Superior temporal gyrus (tissue), 1 donor: ENCODE data around the gene KIF19.
A peak's percentile ranks its signal among the peaks of the same experiment; 100 is the strongest.

Experiments
- DNase-seq: peaks from one replicate; pipeline ENCODE4 v3.0.0-alpha.2; 2016; ENCODE audit errors: extremely low spot score

Gene KIF19

GRCh38 chr17:74339537-74340195, 13.6 kb downstream of the KIF19 start:
- DNase-seq: no peak

GRCh38 chr17:74340470-74341023, 14.5 kb downstream of the KIF19 start:
- peak; percentile 70 for DNase-seq

DNA sequence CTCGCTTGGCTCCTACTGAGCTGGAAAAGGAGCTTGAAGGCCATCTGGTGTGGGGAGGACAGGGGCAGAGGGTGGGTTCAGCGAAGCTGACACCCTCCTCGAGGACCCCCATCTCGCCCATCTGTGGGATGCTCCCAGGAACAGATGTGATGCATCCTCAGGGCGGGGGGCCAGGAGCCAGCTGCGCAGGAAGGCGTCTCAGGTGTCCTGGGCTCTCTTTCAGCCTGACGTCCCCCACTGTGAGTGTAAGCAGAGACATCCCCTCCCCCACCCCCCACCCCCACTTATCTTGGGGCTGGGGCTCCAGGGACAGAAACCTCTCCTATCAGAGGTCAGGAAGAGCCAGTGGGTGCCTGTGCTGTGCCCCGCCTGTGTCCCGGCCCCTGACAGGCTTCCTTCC, 16.2 kb downstream of the KIF19 start:
- DNase-seq: no peak

DNA sequence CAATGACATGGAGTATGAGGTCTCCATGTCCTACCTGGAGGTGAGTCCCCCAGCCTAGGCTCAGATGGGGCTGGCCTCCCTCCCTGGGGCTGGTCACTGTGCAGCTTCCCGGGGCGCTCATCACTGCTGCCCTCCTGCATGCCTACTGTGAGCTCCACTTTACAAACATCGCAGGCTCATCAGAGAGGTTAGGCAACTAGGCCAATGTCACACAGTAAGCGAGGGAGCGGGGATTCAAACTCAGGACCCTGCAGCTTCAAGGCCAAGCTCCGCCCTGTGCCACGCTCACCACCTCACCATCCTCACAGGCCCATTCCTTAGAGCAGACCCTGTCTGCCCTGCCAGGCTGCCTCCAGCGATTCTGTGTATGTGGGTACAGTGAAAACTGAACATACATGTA, 17.1 kb downstream of the KIF19 start:
- no peak for DNase-seq

DNA sequence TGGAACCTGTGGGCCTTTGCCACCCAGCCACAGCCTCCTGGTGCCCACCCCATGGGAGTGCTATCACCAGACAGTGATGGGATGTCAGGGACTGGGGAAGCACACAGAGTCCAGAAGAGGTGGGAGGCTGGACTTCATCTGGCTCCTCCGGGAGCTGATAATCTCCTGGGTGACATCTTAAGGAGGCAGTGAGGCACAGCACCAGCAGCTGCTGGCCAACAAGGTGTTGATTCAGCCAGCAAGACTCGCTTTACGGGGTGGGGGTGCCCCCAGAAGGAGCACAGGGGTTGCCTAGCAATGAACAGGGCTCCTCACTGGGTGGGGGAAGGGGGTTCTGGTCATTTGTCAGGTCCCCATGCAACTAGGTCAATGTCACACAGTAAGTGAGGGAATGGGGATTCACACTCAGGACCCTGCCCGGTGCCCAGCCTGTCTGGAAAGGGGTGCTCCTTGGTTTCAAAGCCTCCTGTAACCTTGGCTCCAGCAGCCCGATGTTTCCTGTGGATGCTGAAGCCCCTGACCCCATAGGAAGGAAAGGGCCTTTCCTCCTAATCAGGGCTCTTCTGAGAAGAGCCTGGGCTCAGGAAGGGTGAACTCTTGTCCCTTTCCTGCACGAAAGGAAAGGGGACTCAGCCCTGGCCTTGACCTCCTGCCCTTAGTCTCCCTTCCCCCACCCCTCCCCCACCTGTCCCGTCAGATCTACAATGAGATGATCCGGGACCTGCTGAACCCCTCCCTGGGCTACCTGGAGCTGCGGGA, 17.7 kb downstream of the KIF19 start:
- no peak for DNase-seq

DNA sequence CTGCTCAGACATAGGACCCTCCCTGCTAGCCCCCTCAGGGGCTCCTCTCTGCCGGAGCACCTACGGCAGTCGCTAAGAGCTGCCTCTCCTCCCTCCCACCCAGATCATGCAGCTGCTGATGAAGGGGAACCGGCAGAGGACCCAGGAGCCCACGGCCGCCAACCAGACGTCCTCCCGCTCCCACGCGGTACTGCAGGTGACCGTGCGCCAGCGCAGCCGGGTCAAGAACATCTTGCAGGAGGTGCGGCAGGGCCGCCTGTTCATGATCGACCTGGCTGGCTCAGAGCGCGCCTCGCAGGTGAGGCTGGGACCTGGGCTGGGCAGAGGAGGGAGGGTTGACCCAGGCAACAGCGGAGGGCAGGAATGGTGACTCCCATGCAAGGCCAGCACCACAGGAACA, 18.6 kb downstream of the KIF19 start:
- no peak for DNase-seq

- no peak for DNase-seq
Observed at GRCh38 chr17:74345433-74346241, 19.6 kb downstream of the KIF19 start.

GRCh38 chr17:74347646-74348045, 21.6 kb downstream of the KIF19 start:
- DNase-seq: no peak

GRCh38 chr17:74349120-74349519, 23.1 kb downstream of the KIF19 start:
- DNase-seq: no peak

DNA sequence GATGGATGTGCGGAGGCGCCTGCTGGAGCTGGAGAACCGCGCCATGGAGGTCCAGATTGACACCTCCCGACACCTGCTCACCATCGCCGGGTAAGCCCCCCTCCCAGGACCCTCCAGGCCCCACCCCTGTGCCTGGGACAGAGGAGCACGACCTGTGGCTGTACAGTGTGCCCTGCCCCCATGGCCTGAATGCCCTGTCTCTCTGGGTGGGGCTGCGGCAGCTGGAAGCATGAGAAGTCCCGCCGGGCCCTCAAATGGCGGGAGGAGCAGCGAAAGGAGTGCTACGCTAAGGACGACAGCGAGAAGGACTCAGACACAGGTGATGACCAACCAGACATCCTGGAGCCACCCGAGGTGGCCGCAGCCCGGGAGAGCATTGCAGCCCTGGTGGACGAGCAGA, 24.5 kb downstream of the KIF19 start:
- no peak for DNase-seq

- no peak for DNase-seq
Observed at GRCh38 chr17:74351552-74352210, 25.7 kb downstream of the KIF19 start.

GRCh38 chr17:74353446-74354060, 27.5 kb downstream of the KIF19 start:
- no peak for DNase-seq

DNA sequence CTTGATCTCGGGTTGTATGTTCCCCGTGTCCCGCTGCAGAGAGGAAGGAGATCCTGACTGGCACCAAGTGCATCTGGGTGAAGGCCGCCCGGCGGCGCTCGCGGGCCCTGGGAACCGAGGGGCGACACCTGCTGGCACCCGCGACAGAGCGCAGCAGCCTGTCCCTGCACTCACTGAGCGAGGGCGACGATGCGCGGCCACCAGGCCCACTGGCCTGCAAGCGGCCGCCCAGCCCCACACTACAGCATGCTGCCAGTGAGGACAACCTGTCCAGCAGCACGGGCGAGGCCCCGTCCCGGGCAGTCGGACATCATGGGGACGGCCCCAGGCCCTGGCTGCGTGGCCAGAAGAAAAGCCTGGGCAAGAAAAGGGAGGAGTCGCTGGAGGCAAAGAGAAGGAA, 28.1 kb downstream of the KIF19 start:
- peak; percentile 38 for DNase-seq

DNA sequence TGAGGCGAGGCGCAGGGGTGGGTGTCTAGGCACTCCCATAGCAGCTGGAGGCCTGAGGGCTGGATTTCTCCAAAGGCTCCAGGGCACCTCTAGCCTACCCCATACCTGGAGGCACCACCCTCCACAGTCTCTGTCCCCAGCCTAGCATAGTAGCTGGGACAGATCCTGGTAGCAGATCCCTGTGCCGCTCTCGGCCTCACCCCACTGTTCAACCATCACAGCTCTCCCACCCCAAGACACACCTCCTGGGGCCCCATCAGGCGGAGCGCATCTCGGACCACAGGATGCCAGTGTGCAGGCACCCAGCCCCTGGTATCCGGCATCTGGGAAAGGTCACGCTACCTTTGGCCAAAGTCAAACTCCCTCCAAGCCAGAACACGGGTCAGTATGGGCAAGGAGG, 28.5 kb downstream of the KIF19 start:
- DNase-seq: no peak

DNA sequence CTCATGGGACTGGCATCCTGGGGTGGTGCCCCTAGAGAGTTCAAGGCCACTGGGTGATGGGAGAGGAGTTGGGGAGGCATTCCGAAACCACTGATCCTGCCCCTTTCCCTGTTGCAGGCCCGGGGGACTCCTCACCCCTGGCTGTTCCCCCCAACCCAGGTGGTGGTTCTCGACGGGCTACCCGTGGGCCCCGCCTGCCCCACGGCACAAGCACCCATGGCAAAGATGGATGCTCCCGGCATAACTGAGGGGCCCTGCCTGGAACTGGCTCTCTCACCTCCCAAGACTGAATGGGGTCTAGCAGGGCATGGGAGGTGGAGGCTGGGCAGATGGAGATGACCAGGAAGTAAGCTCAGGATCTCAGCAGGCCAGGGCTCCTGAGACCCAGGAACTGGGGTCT, 29.0 kb downstream of the KIF19 start:
- DNase-seq: no peak

- no peak for DNase-seq
Observed at GRCh38 chr17:74356646-74357465, 30.8 kb downstream of the KIF19 start.

- no peak for DNase-seq
Observed at GRCh38 chr17:74357466-74357809, 31.4 kb downstream of the KIF19 start.

DNA sequence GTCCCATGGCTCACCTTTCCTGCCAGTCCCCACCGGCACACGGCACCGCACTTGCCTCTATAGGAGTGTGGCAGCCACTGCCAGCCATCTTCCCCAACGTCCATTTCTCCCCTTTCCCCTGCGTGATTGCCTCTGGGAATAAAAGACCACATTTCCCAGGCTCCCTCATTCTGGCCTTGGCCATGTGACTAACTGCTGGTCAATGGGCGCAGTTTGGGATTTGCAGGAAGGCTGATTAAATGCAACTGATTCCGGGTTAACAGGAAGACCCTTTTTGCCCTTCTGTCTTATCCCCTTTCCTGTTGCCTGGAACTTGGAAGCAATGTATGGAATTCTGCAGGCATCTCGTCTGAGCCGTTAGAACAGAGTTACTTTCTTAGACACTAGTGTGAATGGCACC, 32.7 kb downstream of the KIF19 start:
- no peak for DNase-seq

GRCh38 chr17:74359916-74360315, 33.9 kb downstream of the KIF19 start:
- no peak for DNase-seq

DNA sequence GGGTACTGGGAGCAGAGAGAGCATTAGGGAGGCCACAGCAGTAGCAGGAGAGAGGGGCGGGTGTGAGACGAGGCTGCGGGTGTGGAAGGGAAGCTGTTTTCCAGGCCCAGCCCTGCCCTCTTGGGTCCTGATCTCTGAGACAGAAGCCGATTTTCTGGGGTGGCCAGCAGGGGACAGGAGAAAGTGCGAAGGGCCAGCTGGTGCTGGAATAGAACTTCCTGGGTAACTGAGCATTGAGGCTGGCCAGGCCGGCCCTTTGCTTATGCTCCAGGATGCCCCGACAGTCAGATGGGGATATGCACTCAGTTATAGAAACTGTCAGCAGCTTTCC, 34.8 kb downstream of the KIF19 start:
- DNase-seq: no peak
